Gastroesophageal sphincter (tissue), 4 donors: ENCODE measurements around the gene ADAMTSL2. TPM values are rescaled to one million over a fixed set of nuclear protein-coding genes. Genes with fewer than 3 reads are reported as not detected.

Source experiments
- ATAC-seq: fragments of 150-250 bp; one replicate; pipeline ENCODE4 v1.9.1; 2016; ENCODE audit warnings: mild to moderate bottlenecking, moderate library complexity
- H3K27ac ChIP-seq, 4 donors: fragments of 200-600 bp; sonication (generic) in 3 of 4; 1 replicate in 3 of 4; 2 replicates in 1 of 4; pipeline ENCODE4 v1.5.1; 2016 to 2019
- H3K27me3 ChIP-seq: fragments of 200-600 bp; sonication (generic); one replicate; pipeline ENCODE4 v1.5.1; 2019
- H3K36me3 ChIP-seq, 2 donors: fragments of 200-600 bp; sonication (generic); one replicate each; pipeline ENCODE4 v1.5.1; 2019; ENCODE audit warnings: control low read depth in 1 of 2
- H3K4me1 ChIP-seq, 3 donors: fragments of 200-600 bp; sonication (generic); 1 replicate in 2 of 3; 2 replicates in 1 of 3; pipeline ENCODE4 v1.5.1; 2016 to 2019; ENCODE audit warnings: control low read depth in 2 of 3
- H3K4me3 ChIP-seq, 2 donors: fragments of 200-600 bp; sonication (generic); one replicate each; pipeline ENCODE4 v1.5.1; 2019; ENCODE audit warnings: mild to moderate bottlenecking in 1 of 2, moderate library complexity in 1 of 2
- H3K9me3 ChIP-seq, 3 donors: fragments of 200-600 bp; sonication (generic); one replicate each; pipeline ENCODE4 v1.5.1; 2017 to 2019; ENCODE audit warnings: control low read depth in 2 of 3
- EP300 ChIP-seq: sonication (generic); formaldehyde crosslinking; IDR thresholded peaks from one replicate; pipeline ENCODE4 v1.6.1; 2017; ENCODE audit warnings: antibody characterized with exemption, mild to moderate bottlenecking
- POLR2A ChIP-seq, 2 donors: fragments of 450-650 bp; IDR thresholded peaks; one replicate each; pipeline ENCODE4 v1.6.1; 2017; ENCODE audit warnings: antibody characterized with exemption in 2 of 2, mild to moderate bottlenecking in 2 of 2, moderate library complexity in 1 of 2
- POLR2AphosphoS5 ChIP-seq: sonication (generic); formaldehyde crosslinking; IDR thresholded peaks from one replicate; pipeline ENCODE4 v1.6.1; 2017; ENCODE audit warnings: antibody characterized with exemption
- WGBS, 2 donors: methylation state at CpG; one replicate each; pipeline ENCODE4 v1.1.5; 2018; ENCODE audit warnings: low coverage in 1 of 2; 5-methylcytosine and 5-hydroxymethylcytosine counted together
- total RNA-seq, 4 donors: library from RNA; depleted of rRNA; stranded (reverse); fragments of >200 nt; gene quantifications; one replicate each; pipeline ENCODE4 v1.1.0, GENCODE V29; 2016
- TF ChIP-seq, protein P1 (sequence below), 4 experiments: fragments of 200-600 bp in 2 of 4; fragments of 450-650 bp in 2 of 4; sonication (generic) in 1 of 4; IDR thresholded peaks; one replicate each; pipeline ENCODE4 v1.5.1; 2017 to 2019; ENCODE audit warnings: antibody characterized with exemption in 4 of 4, mild to moderate bottlenecking in 2 of 4, moderate library complexity in 2 of 4

Gene ADAMTSL2
- total RNA-seq, 4 donors from 2014 or later = 2.0 to 5.8 (median 3.1) TPM

DNA sequence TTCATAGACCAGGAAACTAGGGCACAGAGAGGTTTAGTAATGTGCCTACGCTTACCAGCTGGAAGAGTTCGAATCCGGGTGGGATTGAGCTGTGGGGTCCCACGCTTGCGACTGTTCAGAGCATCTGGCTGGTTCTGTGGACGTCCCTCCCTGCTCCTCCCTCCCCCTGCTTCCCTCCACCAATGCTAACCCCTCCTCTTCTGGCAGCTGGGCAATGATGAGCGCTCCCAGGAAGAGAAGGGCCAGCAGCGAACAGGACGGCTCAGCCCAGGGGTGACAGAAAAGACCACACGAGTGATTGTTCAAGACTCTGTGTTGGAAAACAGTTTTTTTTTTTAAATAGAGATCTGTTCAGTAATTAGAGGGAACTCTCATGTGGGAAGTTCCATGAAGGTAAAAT is 67.8 kb downstream of the ADAMTSL2 start:
- H3K27me3 ChIP-seq = peaks cover 66% of the 10 kb centered on the region
- H3K27ac ChIP-seq = no peak overlapping the region
- TF ChIP-seq POLR2AphosphoS5 = no peak
- no peak for TF ChIP-seq EP300
- TF ChIP-seq POLR2A (IDR thresholded peaks at IDR 0.05) = no peak
- TF ChIP-seq, protein P1, sequence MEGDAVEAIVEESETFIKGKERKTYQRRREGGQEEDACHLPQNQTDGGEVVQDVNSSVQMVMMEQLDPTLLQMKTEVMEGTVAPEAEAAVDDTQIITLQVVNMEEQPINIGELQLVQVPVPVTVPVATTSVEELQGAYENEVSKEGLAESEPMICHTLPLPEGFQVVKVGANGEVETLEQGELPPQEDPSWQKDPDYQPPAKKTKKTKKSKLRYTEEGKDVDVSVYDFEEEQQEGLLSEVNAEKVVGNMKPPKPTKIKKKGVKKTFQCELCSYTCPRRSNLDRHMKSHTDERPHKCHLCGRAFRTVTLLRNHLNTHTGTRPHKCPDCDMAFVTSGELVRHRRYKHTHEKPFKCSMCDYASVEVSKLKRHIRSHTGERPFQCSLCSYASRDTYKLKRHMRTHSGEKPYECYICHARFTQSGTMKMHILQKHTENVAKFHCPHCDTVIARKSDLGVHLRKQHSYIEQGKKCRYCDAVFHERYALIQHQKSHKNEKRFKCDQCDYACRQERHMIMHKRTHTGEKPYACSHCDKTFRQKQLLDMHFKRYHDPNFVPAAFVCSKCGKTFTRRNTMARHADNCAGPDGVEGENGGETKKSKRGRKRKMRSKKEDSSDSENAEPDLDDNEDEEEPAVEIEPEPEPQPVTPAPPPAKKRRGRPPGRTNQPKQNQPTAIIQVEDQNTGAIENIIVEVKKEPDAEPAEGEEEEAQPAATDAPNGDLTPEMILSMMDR (IDR thresholded peaks at IDR 0.05) = no peak
- no peak overlapping the region for H3K4me3 ChIP-seq
- no peak for ATAC-seq
- no peaks in the 10 kb centered on the region for H3K4me1 ChIP-seq
- WGBS, 2 donors = 29 to 54% methylated on average over 5 to 8 of the region's 10 CpGs
- peaks cover 0 to 20% (median 0%) of the 10 kb centered on the region in 3 donors for H3K9me3 ChIP-seq
- no peaks in the 10 kb centered on the region for H3K36me3 ChIP-seq

DNA sequence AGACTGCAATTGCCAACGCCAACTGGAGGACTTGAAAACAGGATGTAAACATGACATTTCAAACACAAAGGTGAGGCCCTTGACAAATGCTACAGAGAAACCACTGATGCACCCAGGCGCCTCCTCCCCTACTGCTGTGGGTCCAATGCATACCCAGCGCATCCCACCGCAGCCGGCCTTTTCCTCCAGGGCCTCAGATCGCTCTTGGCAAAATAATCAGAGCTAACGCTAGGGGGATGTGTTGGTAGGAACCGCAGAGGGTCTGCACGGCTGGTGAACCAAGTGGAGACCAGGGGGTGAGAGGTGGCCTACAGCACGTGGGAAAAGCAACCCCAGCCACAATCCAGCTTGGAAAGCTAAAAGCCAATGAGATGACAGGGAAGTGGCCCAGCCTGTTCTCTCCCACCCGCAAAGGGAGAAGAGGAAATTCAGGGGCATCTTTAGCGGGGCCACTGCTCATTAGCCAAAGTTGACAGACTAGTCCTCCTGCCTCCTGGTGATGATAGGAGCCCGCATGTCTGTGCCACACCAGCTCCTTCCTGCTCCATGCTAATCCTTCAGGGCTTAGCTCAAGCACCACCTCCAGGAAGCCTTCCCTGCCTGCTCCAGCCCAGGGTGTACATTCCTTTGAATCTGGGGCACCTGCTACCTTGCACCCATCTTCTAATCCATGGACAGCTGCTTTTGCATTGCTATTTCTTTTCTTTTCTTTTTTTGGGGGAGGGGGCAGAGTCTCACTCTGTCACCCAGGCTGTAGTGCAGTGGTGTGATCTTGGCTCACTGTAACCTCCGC is 68.8 kb downstream of the ADAMTSL2 start:
- Histone ChIP-seq H3K27me3 (peaks cover 77% of the 10 kb centered on the region), H3K4me3 (no peak overlapping the region), H3K9me3 (peaks cover 0 to 10% (median 0%) of the 10 kb centered on the region in 3 donors), H3K27ac (no peak overlapping the region), H3K4me1 (no peaks in the 10 kb centered on the region), H3K36me3 (no peaks in the 10 kb centered on the region)
- ATAC-seq = no peak
- TF ChIP-seq, protein P1 (IDR thresholded peaks at IDR 0.05) = no peak
- no peak for TF ChIP-seq EP300
- TF ChIP-seq POLR2A (IDR thresholded peaks at IDR 0.05) = no peak
- no peak for TF ChIP-seq POLR2AphosphoS5
- 42 to 80% methylated on average over 2 of the region's 14 CpGs for WGBS, 2 donors

DNA sequence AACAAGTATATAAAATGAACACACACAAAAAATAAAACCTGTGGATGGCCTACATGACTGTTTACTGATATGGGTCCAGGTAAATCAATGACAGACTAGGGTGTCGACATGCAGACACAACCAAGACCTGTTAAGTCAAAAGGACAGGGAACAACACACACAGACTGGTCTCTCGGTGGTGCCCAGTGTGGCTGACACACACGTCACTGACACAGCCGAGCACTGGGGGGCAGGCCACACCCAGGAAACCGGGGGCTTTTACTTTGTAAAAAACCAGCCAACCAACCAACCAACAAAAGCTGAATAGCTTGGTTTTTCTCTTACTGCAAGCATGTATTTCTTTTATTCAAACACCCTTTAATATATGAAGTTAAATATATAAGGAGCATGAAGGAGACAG is 69.7 kb downstream of the ADAMTSL2 start:
- Histone ChIP-seq H3K4me1 (peaks cover 0 to 6% (median 0%) of the 10 kb centered on the region in 3 donors), H3K27ac (no peak overlapping the region), H3K4me3 (no peak overlapping the region), H3K36me3 (no peaks in the 10 kb centered on the region), H3K27me3 (peaks cover 85% of the 10 kb centered on the region), H3K9me3 (peaks cover 0 to under 1% (median 0%) of the 10 kb centered on the region in 3 donors)
- ATAC-seq = no peak
- TF ChIP-seq POLR2A (IDR thresholded peaks at IDR 0.05) (no peak), EP300 (no peak)
- TF ChIP-seq, protein P1 (IDR thresholded peaks at IDR 0.05) = no peak
- 40% methylated on average over 3 to 5 of the region's 5 CpGs for WGBS, 2 donors

DNA sequence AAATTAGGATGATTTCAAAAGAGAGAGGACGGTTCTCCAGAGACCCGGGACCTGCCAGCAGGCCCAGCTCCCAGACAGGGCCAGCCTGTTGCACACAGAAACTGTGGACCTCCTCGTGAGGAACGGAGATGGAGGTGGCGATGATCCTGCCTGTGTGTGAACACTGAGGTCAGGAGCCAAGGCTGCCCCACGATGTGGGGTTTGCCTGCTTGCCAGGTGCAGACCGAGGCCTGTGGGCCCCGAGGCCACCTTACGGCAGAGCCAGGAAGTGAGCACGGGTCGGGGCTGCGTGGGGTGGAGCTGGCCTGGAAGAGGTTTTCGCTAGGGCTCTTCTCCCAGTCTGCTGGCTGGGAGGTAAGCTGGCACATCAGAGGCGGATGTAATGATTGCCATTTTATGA is 70.4 kb downstream of the ADAMTSL2 start:
- Histone ChIP-seq H3K4me1 (peaks cover 0 to 9% (median 0%) of the 10 kb centered on the region in 3 donors), H3K27ac (no peak overlapping the region), H3K27me3 (peaks cover 92% of the 10 kb centered on the region), H3K36me3 (no peaks in the 10 kb centered on the region), H3K4me3 (no peak overlapping the region), H3K9me3 (no peaks in the 10 kb centered on the region)
- 17% methylated on average over 1 of the region's 14 CpGs; no CpG with 5 or more reads in 1 of the 2 donors for WGBS, 2 donors
- TF ChIP-seq POLR2A (IDR thresholded peaks at IDR 0.05) (no peak), EP300 (no peak), POLR2AphosphoS5 (no peak)
- TF ChIP-seq, protein P1 (IDR thresholded peaks at IDR 0.05) = no peak
- no peak for ATAC-seq

DNA sequence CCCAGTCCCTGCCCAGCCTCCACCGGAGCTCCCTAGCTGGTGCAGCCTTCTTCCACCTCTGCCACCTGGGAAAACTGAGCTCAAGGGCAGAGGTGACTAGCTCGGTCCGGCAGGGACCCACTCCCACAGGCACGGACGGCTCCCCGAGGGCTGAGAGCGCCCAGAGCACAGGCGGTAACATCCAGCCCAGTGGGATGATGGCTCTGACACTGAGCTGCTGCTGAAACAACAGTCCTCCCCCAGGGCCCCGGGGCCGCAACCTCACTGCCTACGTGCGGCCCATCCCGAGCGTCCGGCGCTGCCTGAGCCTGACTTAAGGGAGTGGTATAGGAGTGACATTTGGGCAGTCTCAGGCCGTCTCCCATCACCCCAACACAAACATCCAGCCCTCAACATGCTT is 70.9 kb downstream of the ADAMTSL2 start:
- H3K4me3 ChIP-seq = no peak overlapping the region
- no peaks in the 10 kb centered on the region for H3K36me3 ChIP-seq
- no peak overlapping the region for H3K27ac ChIP-seq
- WGBS, 2 donors = no CpG with 5 or more reads among the region's 17 CpGs
- no peaks in the 10 kb centered on the region for H3K9me3 ChIP-seq
- peaks cover 98% of the 10 kb centered on the region for H3K27me3 ChIP-seq
- peaks cover 0 to 9% (median 0%) of the 10 kb centered on the region in 3 donors for H3K4me1 ChIP-seq
- TF ChIP-seq, protein P1 (IDR thresholded peaks at IDR 0.05) = no peak
- no peak for TF ChIP-seq POLR2AphosphoS5
- TF ChIP-seq POLR2A (IDR thresholded peaks at IDR 0.05) = no peak
- no peak for TF ChIP-seq EP300
- no peak for ATAC-seq
